Psoas muscle (tissue), 8 donors: ENCODE measurements around the gene FIGLA. TPM values are rescaled to one million over a fixed set of nuclear protein-coding genes. Genes with fewer than 3 reads are reported as not detected.
A peak's percentile ranks its signal among the peaks of the same experiment; 100 is the strongest.

Experiments used
- ATAC-seq, 4 donors: fragments of 200-7000 bp; cut with Tn5 transposase; one replicate each; pipeline ENCODE4 v1.9.1; 2020; ENCODE audit warnings: moderate library complexity in 3 of 4, mild to moderate bottlenecking in 2 of 4
- DNase-seq, 2 donors: peaks; one replicate each; pipeline ENCODE4 v3.0.0-alpha.2; 2020
- H3K27ac ChIP-seq: fragments of 200-600 bp; one replicate; pipeline ENCODE4 v1.8.0; 2022
- H3K27me3 ChIP-seq, 3 donors: fragments of 200-600 bp in 1 of 3; one replicate each; pipeline versions ENCODE4 v1.6.1 to v1.8.0; 2013 to 2022; ENCODE audit warnings: low read length in 2 of 3, mild to moderate bottlenecking in 2 of 3, moderate library complexity in 1 of 3; ENCODE audit not compliant: insufficient read depth in 3 of 3
- H3K36me3 ChIP-seq, 2 donors: fragments of 200-600 bp in 1 of 2; one replicate each; pipeline versions ENCODE4 v1.6.1 to v1.8.0; 2013 to 2022; ENCODE audit warnings: low read depth in 1 of 2, mild to moderate bottlenecking in 1 of 2, moderate library complexity in 1 of 2; ENCODE audit not compliant: insufficient read depth in 1 of 2
- H3K4me1 ChIP-seq: fragments of 200-600 bp; one replicate; pipeline ENCODE4 v1.8.0; 2022
- H3K4me3 ChIP-seq: fragments of 200-600 bp; one replicate; pipeline ENCODE4 v1.8.0; 2022; ENCODE audit warnings: mild to moderate bottlenecking
- H3K9me3 ChIP-seq: fragments of 200-600 bp; one replicate; pipeline ENCODE4 v1.8.0; 2022
- WGBS, 3 donors: extraction: QIAGEN DNeasy Blood & Tissue Kit; methylation state at CpG; one replicate each; pipeline versions ENCODE4 v1.1.6 to v1.1.7; 2013; 5-methylcytosine and 5-hydroxymethylcytosine counted together
- intact Hi-C, 2 donors: fragments of 100-400 bp; cut with DNase I; formaldehyde crosslinking; loops; one replicate each; pipeline versions ENCODE4 v1.11.0 to v1.14.2; 2022
- polyA plus RNA-seq, 3 donors: library from polyadenylated mRNA; stranded (reverse); fragments of 200-250 nt; gene quantifications; one replicate each; pipeline ENCODE4 v1.2.3, GENCODE V29; 2013
- total RNA-seq, 4 donors: library from RNA; stranded (reverse); fragmentation: NEBNext Ultra II Directional in 2 of 4; extraction: Animal tissue kit (Norgen Biotek cat#: 25700) in 2 of 4; gene quantifications; one replicate each; pipeline versions ENCODE4 v1.2.1 to v1.2.4, GENCODE V29; 2021 to 2023
- TF ChIP-seq, protein P1 (sequence below): fragments of 200-600 bp; IDR thresholded peaks from one replicate; pipeline ENCODE4 v1.8.0; 2022; ENCODE audit warnings: antibody characterized with exemption
- donor health status: healthy with polysubstance abuse.
- donor health status: DM: no; HTN: no; CAD: no; lungs with moderate emphysema.
- donor health status: Bipolar disorder and iron deficiency.
- donor health status: healthy.
- donor health status: DM: yes; HTN: yes; CAD: no.
- donor health status: DM: no; HTN: no; CAD: no.
- donor health status: DM: no; HTN: no; CAD: no.
- donor health status: DM: yes; HTN: yes; CAD: no.

FIGLA gene
- total and polyA plus RNA-seq, 7 donors, result 0.12 to 0.21 TPM; not detected in 5

DNA sequence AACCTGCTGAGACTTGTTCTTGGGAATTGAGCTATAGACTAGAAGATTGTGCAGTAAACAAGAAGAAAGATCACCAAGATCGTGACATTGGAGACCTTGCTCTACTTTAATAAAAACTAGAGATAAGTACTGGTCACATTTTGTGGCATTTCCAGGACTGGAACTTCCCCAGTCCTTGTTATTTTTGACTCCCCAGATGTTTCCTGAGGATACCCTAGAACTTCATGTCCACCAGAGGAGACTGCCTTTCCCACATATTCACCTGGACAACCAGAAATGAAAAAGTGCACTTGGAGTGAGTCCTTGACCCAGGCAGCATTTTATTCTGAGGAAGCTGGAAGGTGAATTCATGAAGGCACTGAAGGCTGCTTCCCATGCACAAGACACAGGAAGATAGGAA, 39.5 kb upstream of the FIGLA start:
- TF ChIP-seq, protein P1, sequence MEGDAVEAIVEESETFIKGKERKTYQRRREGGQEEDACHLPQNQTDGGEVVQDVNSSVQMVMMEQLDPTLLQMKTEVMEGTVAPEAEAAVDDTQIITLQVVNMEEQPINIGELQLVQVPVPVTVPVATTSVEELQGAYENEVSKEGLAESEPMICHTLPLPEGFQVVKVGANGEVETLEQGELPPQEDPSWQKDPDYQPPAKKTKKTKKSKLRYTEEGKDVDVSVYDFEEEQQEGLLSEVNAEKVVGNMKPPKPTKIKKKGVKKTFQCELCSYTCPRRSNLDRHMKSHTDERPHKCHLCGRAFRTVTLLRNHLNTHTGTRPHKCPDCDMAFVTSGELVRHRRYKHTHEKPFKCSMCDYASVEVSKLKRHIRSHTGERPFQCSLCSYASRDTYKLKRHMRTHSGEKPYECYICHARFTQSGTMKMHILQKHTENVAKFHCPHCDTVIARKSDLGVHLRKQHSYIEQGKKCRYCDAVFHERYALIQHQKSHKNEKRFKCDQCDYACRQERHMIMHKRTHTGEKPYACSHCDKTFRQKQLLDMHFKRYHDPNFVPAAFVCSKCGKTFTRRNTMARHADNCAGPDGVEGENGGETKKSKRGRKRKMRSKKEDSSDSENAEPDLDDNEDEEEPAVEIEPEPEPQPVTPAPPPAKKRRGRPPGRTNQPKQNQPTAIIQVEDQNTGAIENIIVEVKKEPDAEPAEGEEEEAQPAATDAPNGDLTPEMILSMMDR, result no peak
- Histone ChIP-seq H3K9me3 (no peaks in the 10 kb centered on the region), H3K27ac (no peak overlapping the region), H3K27me3 (peaks cover 0 to 2% (median 0%) of the 10 kb centered on the region in 3 donors), H3K4me1 (no peaks in the 10 kb centered on the region), H3K36me3 (no peaks in the 10 kb centered on the region), H3K4me3 (no peak overlapping the region)
- WGBS, 3 donors, result 64 to 79% (median 70%) methylated on average over 1 of the region's 1 CpG
- ATAC-seq, result no peak
- intact Hi-C loops, result no loop called here
- no peak for DNase-seq

DNA sequence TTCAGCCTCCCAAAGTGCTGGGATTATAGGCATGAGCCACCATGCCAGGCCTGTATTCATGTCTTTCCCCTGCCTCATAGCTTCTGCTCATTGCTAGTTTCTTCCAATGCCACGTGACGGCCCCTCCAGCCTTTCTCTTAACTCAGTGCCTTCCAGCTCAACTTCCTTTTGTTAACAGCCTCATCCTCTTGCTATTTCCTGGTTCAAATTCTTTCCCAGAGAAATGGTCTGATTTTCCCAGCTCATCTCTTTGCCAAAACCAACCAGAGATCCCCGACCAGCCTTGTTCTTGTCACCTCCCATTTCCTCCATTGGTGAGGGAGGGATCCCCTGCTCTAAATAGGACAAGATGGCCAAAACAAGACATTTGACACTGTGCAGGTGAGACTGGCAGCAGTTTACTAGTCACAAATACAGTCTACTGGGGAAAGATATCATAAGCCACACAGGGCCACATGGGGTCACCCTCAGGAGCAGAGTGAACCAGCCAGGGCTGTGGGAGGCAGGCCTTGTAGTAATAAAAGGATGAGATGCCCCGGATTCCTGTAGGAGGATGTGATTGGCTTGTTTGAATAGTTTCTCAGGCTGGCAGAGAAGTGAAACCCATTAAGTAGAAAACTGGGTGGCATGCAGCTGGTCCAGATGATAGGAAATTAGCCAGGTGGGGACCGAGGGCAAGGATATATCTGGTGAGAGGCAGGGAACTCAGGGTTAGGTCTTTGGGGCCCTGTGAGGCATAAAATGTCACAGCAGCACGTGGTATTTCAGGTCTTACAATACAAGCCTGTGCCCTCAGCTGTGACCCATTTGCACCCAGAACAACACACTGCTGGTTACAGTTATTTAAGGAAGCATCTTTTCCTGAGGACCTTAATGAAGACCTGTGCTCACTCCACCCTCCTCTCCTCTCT, 38.7 kb upstream of the FIGLA start:
- no peak overlapping the region for H3K4me3 ChIP-seq
- TF ChIP-seq, protein P1, result no peak
- no peaks in the 10 kb centered on the region for H3K9me3 ChIP-seq
- 56 to 67% (median 60%) methylated on average over 6 of the region's 6 CpGs for WGBS, 3 donors
- H3K36me3 ChIP-seq, result no peaks in the 10 kb centered on the region
- ATAC-seq, result no peak
- H3K27ac ChIP-seq, result peak overlapping the region; percentile 23
- DNase-seq, result no peak
- H3K4me1 ChIP-seq, result no peaks in the 10 kb centered on the region
- H3K27me3 ChIP-seq, result peaks cover 0 to 2% (median 0%) of the 10 kb centered on the region in 3 donors
- intact Hi-C loops, result no loop called here

DNA sequence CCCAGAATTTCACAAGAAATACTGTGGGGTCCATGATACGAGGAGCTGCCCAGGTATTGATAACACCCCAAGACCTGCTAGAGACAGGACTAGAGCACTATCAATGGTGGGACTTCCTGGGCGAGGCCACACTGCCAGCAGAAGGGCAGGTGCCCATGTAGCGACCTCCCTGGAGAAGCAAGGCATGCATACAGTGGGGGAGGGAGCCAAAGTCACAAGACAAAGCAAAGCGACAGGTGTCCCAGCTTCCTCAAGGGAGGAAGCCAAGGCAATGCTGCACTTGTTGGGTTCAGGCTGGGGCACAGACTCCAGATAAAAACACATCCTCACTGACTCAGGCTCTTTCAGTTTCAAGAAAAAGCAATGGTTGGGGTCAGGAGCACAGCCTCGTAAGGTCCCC, 37.7 kb upstream of the FIGLA start:
- Histone ChIP-seq H3K4me1 (no peaks in the 10 kb centered on the region), H3K27me3 (no peaks in the 10 kb centered on the region), H3K9me3 (no peaks in the 10 kb centered on the region), H3K4me3 (no peak overlapping the region), H3K27ac (no peak overlapping the region), H3K36me3 (no peaks in the 10 kb centered on the region)
- intact Hi-C loops, result no loop called here
- DNase-seq (no peak), ATAC-seq (no peak)
- TF ChIP-seq, protein P1, result no peak
- 49 to 63% (median 54%) methylated on average over 5 of the region's 5 CpGs for WGBS, 3 donors

DNA sequence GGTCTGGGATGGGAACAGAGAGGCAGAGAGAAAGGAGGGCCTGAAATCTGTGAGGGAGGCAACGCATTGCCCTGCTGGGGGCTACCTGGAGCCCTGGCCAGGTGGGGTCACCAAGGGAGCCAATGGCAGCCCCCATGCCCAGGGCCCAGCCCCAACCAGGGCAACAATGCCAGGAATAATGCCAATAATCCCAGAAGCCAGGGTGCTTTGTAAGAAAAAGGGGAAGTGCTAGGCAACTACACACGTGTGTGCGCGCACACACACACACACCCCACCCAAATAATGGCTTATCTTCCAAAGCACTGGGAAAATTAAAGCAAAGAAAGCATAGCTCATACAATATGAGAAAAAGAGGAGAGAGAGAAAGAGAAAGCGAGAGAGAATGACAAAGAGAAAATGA, 36.9 kb upstream of the FIGLA start:
- intact Hi-C loops, result no loop called here
- TF ChIP-seq, protein P1, result no peak
- 82 to 87% (median 86%) methylated on average over 5 of the region's 5 CpGs for WGBS, 3 donors
- Histone ChIP-seq H3K36me3 (no peaks in the 10 kb centered on the region), H3K27me3 (no peaks in the 10 kb centered on the region), H3K4me3 (no peak overlapping the region), H3K27ac (no peak overlapping the region), H3K9me3 (no peaks in the 10 kb centered on the region), H3K4me1 (no peaks in the 10 kb centered on the region)
- ATAC-seq, result no peak
- no peak for DNase-seq
